ENCODE results near the gene FSIP2.

The FSIP2 gene

DNA sequence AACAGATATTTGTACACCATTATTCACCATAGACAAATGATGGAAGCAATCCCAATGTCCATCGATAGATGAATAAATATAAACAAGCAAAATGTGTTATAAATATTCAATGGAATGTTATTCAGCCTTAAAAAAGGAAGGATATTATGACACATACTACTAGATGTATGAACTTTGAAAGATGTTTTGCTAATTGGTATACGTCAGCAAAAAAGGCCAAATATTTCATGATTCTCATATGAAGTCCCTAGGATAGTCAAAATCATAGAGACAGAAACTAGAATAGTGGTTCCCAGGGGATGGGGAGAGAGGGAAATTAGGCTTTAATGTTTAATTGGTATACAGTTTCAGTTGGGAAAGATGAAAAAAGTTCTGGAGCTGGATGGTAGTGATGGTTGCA, 85.2 kb downstream of the FSIP2 start:
- TF ChIP-seq, protein P1, sequence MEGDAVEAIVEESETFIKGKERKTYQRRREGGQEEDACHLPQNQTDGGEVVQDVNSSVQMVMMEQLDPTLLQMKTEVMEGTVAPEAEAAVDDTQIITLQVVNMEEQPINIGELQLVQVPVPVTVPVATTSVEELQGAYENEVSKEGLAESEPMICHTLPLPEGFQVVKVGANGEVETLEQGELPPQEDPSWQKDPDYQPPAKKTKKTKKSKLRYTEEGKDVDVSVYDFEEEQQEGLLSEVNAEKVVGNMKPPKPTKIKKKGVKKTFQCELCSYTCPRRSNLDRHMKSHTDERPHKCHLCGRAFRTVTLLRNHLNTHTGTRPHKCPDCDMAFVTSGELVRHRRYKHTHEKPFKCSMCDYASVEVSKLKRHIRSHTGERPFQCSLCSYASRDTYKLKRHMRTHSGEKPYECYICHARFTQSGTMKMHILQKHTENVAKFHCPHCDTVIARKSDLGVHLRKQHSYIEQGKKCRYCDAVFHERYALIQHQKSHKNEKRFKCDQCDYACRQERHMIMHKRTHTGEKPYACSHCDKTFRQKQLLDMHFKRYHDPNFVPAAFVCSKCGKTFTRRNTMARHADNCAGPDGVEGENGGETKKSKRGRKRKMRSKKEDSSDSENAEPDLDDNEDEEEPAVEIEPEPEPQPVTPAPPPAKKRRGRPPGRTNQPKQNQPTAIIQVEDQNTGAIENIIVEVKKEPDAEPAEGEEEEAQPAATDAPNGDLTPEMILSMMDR (IDR thresholded peaks at IDR 0.05; ENCODE audit: low read depth, low read length, missing control alignments): no peak
- H3K4me3 ChIP-seq (ENCODE audit: low read depth, low read length): no peak overlapping the region
- DNase-seq (ENCODE audit: low read depth): no peak

DNA sequence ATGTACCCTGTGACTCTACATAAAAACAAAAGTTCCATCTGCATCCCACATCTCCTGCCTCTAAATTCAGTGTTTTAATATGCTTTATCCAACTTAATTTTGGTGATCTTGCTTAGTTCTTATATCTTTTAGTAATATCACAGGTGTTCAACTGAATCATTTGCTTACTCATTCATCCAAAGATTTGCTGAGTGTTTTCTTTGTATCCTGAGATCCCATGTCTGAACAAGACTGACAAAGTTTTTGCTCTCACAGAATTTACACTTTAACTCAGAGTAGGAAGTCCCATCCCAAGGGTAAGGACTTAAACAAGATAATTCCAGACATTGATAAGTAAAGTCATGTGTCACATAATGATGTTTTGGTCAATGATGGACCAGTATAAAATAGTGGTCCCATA, 87.0 kb downstream of the FSIP2 start:
- TF ChIP-seq, protein P1 (IDR thresholded peaks at IDR 0.05; ENCODE audit: low read depth, low read length, missing control alignments): no peak
- H3K4me3 ChIP-seq (ENCODE audit: low read depth, low read length): no peak overlapping the region
- no peak for DNase-seq (ENCODE audit: low read depth)

DNA sequence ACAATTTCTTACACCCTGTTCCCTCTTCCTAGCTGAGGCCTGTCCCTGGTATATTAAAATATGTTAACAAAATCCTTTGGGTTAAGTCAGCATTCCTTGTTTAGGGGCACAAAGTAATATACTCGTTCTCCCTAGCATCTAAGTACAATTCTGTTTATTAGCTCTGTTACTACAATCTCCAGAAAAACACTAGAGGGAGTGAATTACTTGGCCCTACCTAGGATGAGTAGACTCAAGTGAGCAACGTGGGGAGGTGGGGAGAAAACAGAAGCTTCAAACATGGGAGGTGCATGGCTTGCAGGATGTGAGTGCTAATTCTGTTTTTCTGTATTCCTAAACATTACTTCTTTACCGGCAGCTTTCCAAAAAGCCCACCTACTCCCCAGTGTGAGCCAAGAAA, 89.7 kb downstream of the FSIP2 start:
- TF ChIP-seq, protein P1 (IDR thresholded peaks at IDR 0.05; ENCODE audit: low read depth, low read length, missing control alignments): no peak
- no peak overlapping the region for H3K4me3 ChIP-seq (ENCODE audit: low read depth, low read length)
- DNase-seq (ENCODE audit: low read depth): no peak

DNA sequence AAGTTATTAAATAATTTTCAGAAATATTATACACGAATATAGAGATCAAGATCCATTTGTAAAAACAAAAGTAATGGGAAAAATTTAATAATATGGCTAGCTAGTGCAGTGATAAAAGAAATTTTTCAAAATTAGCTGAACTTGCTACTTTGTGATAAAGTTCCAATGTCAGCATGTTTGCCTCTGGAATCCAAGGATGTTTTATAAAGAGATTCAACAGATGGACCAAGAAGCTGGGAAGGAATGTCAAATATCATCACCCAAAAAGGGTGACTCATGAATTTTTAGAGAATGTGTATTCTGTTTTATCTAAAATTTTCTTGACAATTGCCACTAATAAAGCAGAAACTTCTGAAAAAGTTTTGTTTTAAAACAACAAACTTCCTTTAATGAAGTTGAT, 95.3 kb downstream of the FSIP2 start:
- no peak overlapping the region for H3K4me3 ChIP-seq (ENCODE audit: low read depth, low read length)
- DNase-seq (ENCODE audit: low read depth): no peak
- TF ChIP-seq, protein P1 (IDR thresholded peaks at IDR 0.05; ENCODE audit: low read depth, low read length, missing control alignments): no peak

DNA sequence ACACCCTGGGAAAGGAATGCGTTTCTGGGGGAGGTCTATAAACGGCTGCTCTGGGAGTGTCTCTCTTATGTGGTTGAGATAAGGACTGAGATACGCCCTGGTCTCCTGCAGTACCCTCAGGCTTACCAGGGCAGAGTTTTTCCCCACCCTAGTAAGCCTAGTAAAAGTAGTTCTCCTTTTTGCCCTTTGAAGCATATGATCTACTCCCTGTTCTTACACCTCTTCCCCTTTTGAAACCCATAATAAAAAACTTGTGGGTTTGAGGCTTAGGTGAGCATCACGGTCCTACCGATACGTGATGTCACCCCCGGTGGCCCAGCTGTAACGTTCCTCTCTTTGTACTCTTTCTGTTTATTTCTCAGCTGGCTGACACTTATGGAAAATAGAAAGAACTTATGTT, 97.4 kb downstream of the FSIP2 start:
- H3K4me3 ChIP-seq (ENCODE audit: low read depth, low read length): no peak overlapping the region
- DNase-seq (ENCODE audit: low read depth): no peak
- TF ChIP-seq, protein P1 (IDR thresholded peaks at IDR 0.05; ENCODE audit: low read depth, low read length, missing control alignments): no peak

DNA sequence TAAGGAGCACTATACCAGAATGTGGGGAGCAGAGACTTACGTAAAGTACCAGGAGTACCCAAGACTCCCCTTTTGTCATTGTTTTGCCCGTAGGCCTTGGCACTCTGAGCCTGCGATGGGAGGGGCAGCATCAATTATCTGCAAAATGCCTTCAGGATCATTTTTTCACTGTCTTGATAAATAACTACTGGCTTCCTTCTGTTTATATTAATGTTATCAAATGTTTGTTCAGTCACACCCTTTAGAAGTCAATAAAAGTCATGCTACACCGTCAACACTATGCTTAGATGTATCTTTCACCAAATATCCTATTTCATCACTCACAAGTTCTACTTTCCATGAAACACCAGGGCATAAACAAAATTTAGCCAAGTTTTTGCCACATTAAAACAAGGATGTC, 116.3 kb downstream of the FSIP2 start:
- no peak overlapping the region for H3K4me3 ChIP-seq (ENCODE audit: low read depth, low read length)
- no peak for DNase-seq (ENCODE audit: low read depth)
- TF ChIP-seq, protein P1 (IDR thresholded peaks at IDR 0.05; ENCODE audit: low read depth, low read length, missing control alignments): no peak

DNA sequence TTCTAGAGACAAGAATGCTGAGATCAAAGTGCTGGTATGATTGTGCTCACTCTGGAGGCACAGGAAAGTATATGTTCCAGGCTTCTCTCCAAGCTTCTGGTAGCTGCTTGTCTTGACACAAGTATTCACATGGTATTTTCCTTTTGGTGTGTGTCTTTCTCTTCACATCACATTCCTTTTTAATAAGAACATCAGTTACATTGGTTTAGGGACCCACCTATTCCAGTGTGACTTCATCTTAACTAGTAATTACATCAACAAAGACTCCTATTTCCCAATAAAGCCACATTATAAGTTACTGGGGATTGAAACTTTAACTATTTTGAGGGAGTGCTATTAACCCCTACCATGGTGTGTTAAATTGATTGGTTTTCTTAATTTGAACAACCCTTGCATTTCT, 119.1 kb downstream of the FSIP2 start:
- TF ChIP-seq, protein P1 (IDR thresholded peaks at IDR 0.05; ENCODE audit: low read depth, low read length, missing control alignments): no peak
- no peak for DNase-seq (ENCODE audit: low read depth)
- no peak overlapping the region for H3K4me3 ChIP-seq (ENCODE audit: low read depth, low read length)
